Upper lobe of left lung (tissue), 4 donors: Measurements from ENCODE around the gene PCIF1.

ENCODE experiments used
- CTCF ChIP-seq, 6 experiments: fragments of 450-650 bp in 4 of 6; fragments of 200-600 bp in 2 of 6; sonication (generic) in 2 of 6; IDR thresholded peaks; one replicate each; pipeline ENCODE4 v1.5.1; 2016 to 2019; ENCODE audit warnings: antibody characterized with exemption in 6 of 6
- EP300 ChIP-seq, 4 donors: sonication (generic); formaldehyde crosslinking; IDR thresholded peaks; one replicate each; pipeline ENCODE4 v1.5.1; 2017; ENCODE audit warnings: antibody characterized with exemption in 4 of 4, control low read depth in 2 of 4
- POLR2A ChIP-seq, 4 donors: fragments of 450-650 bp; IDR thresholded peaks; one replicate each; pipeline ENCODE4 v1.5.1; 2016 to 2017; ENCODE audit warnings: antibody characterized with exemption in 4 of 4, mild to moderate bottlenecking in 2 of 4
- POLR2AphosphoS5 ChIP-seq, 2 donors: sonication (generic); formaldehyde crosslinking; IDR thresholded peaks; one replicate each; pipeline ENCODE4 v1.5.1; 2017; ENCODE audit warnings: antibody characterized with exemption in 2 of 2

- TF ChIP-seq POLR2A (IDR thresholded peaks at IDR 0.05): peak in 1 of 4 donors; percentile 25
- TF ChIP-seq CTCF (IDR thresholded peaks at IDR 0.05): peak; percentile 56 to 75 (median 68)
- peak in 1 of 2 donors; percentile 48 for TF ChIP-seq POLR2AphosphoS5 (IDR thresholded peaks at IDR 0.05)
- no peak for TF ChIP-seq EP300 (IDR thresholded peaks at IDR 0.05)
Measured at GRCh38 chr20:45890077-45890984, 44.2 kb upstream of the PCIF1 start.
